Measurements from ENCODE around the gene CCDC138.

Gene CCDC138

DNA sequence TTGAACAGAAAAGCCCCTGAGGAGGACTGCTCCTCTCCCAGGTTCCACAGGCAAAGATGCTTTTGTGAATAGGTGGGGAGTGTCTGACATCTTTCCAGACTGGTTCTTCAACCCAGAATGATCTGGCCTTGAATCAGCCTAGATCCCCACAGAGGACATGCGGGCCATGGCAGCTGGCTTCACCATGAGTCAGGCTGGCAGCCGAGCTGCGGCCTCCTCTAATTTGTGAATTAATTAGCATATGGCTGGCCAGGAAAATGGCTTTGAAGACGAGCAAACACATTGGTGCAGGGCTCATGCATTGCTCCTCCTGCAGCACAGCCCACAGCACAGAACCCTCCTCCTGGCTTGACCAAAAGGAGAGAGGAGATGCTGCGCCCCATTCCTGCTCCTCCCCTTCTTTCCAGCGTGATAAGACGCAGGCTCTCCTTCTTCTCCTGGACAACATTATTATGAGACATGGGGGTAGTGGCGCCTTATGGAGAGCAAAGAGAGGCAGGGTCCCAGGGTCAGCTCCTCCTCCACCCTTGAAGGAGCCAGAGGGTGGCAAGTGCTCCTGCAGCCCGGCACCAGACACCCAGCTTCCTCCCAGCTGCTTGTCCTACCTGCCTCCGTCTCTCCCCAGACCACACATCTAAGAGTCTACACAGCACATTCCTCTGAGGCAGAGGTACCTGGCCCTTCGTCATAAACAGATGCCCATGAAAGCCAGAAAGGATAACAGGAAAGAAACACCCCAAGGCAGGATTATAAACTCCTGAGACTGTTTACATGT lies 135.8 kb downstream of the CCDC138 start:
- no peak for TF ChIP-seq Cebpa-rat (IDR thresholded peaks at IDR 0.05)
- Histone ChIP-seq H3K4me1 (peaks cover 37% of the 10 kb centered on the region), H3K36me3 (no peaks in the 10 kb centered on the region), H3K4me3 (no peak overlapping the region), H4K20me1 (no peaks in the 10 kb centered on the region), H3K9ac (no peak overlapping the region), H3K27ac (no peak overlapping the region), H3K27me3 (no peaks in the 10 kb centered on the region), H3K4me2 (no peak overlapping the region), H3K9me3 (no peaks in the 10 kb centered on the region)

DNA sequence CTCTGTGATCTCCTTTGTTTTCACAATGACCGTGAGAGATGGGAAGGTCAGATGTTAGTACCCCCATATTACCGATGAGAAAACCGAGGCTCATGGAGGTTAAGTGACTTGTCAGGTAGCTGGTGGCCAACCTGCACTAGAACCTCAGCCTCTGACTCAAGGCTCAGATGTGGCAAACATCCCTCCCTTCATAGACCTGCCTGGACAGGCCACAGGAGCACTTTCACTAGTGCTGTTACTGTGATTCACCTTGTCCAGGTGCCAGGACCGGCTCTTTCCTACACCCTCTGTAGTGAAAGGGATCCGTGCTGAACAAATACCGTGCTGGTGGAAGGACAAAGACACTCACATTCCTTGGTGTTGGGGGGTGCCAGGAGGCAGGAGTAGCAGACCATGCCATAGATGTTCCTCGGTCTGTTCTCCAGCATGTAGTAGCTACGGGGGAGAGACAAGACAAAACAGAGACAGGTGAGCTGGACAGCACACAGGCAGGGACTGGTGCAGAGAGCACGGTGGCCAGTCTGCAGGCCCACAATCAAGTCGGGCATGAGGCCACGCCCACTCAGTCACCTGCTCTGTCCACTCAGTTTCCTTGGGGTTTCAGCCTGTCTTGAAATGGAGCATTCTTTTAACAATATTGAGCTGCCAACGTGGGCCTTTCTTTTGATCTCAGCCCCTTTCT lies 136.6 kb downstream of the CCDC138 start:
- Histone ChIP-seq H3K4me1 (peaks cover 28% of the 10 kb centered on the region), H3K36me3 (no peaks in the 10 kb centered on the region), H3K4me2 (peak overlapping the region; percentile 28), H3K4me3 (no peak overlapping the region), H4K20me1 (no peaks in the 10 kb centered on the region), H3K27me3 (no peaks in the 10 kb centered on the region), H3K9me3 (no peaks in the 10 kb centered on the region), H3K9ac (no peak overlapping the region), H3K27ac (no peak overlapping the region)
- no peak for TF ChIP-seq Cebpa-rat (IDR thresholded peaks at IDR 0.05)

DNA sequence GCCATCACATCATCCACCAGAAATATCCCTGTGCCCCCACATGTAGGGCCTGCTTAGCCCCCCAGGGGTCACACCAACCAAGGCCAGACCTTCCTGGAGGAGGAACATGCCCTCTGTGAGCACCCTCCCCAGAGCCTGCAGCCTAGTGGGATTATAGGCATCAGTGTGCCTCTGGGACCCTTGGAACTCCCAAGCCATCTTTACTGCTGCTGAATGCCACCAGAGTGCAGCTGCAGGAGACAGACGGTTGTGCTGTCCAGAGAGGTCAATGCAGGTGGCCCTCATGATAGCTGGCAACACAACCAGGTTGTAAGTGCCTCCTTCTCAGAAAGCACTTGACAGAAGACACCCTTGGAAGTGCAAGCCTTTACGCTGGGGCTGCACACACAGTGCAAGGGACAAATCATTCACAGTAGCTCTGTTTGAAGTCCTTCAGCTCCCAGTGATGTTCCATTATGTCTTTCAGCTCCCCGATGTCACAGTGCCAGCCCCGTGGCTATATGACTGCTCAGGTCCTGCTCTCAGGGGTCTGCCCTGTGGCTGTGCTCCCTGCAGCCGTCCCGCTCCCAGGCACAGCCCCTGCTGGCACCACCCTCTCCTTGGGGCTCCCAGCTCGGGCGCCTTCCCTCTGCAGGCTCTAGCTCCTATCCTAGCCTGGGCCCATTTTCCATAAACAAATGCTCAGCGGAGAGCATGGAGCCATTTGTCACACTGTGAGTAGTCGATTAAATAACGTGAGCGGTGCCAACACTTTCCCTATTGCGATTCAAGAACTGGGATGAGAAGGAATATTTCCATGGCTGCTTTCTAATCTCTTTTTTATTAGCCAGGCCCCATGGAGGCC lies 137.4 kb downstream of the CCDC138 start:
- H3K27ac ChIP-seq = no peak overlapping the region
- H3K9me3 ChIP-seq = no peaks in the 10 kb centered on the region
- no peak overlapping the region for H3K4me3 ChIP-seq
- H3K4me2 ChIP-seq = peak overlapping the region; percentile 28
- no peaks in the 10 kb centered on the region for H3K36me3 ChIP-seq
- no peak overlapping the region for H3K9ac ChIP-seq
- peaks cover 20% of the 10 kb centered on the region for H3K4me1 ChIP-seq
- H4K20me1 ChIP-seq = no peaks in the 10 kb centered on the region
- H3K27me3 ChIP-seq = no peaks in the 10 kb centered on the region
- no peak for TF ChIP-seq Cebpa-rat (IDR thresholded peaks at IDR 0.05)

DNA sequence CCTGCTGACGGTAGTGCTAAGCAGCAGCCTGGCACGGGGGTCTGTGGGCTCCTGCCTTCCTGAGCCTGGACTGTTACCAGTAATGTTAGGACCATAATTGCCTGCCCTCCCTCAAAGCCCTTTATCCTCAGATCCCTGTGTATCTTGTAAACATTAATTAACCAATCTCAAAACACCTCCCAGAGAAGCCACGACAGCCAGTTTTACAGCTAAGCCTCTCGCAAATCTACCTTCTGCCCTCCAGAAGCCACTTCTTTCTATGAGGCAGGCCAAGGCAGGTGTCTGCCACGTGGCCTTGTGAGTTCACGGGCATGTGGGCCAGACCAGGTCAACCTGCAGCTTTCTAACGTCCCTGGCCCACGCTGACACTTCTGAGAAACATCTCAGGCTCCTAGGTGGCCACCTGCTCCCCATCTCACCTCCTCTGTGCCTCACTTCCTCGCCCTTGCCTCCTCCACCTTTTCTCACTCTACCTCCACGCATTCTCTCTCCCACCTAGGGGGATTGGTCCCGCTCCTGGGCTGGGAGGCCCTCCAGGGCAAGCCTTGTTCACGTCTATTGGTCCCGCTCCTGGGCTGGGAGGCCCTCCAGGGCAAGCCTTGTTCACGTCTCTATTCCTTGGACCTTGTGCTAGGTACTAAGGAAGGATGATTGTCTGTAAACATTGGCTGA lies 138.1 kb downstream of the CCDC138 start:
- H3K4me3 ChIP-seq = no peak overlapping the region
- no peaks in the 10 kb centered on the region for H3K27me3 ChIP-seq
- H3K9me3 ChIP-seq = no peaks in the 10 kb centered on the region
- TF ChIP-seq Cebpa-rat (IDR thresholded peaks at IDR 0.05) = no peak
- H3K27ac ChIP-seq = no peak overlapping the region
- no peaks in the 10 kb centered on the region for H4K20me1 ChIP-seq
- no peak overlapping the region for H3K9ac ChIP-seq
- no peak overlapping the region for H3K4me2 ChIP-seq
- no peaks in the 10 kb centered on the region for H3K36me3 ChIP-seq
- H3K4me1 ChIP-seq = peaks cover 18% of the 10 kb centered on the region

DNA sequence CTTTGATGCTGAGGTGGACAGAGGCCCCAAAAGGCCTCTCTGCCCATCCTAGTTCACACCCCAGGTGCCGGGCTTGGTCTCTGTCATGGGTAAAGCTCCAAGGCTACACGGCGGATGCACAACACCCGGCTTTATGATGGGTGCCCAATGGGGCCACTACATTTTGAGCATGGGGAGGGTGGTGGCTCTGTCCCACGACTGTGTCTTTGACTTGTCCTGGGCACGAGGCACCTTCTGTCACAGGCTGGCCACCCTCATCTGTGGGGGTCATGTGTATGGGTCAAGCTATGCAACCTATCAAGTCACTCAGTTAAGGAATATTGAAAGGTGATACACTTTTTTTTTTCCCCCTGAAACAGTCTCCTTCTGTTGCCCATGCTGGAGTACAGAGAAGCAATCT lies 138.7 kb downstream of the CCDC138 start:
- Histone ChIP-seq H3K4me2 (no peak overlapping the region), H3K4me3 (no peak overlapping the region), H3K9me3 (no peaks in the 10 kb centered on the region), H3K27ac (no peak overlapping the region), H3K36me3 (no peaks in the 10 kb centered on the region), H3K9ac (no peak overlapping the region), H3K27me3 (no peaks in the 10 kb centered on the region), H4K20me1 (no peaks in the 10 kb centered on the region), H3K4me1 (peaks cover 18% of the 10 kb centered on the region)
- TF ChIP-seq Cebpa-rat (IDR thresholded peaks at IDR 0.05) = no peak

DNA sequence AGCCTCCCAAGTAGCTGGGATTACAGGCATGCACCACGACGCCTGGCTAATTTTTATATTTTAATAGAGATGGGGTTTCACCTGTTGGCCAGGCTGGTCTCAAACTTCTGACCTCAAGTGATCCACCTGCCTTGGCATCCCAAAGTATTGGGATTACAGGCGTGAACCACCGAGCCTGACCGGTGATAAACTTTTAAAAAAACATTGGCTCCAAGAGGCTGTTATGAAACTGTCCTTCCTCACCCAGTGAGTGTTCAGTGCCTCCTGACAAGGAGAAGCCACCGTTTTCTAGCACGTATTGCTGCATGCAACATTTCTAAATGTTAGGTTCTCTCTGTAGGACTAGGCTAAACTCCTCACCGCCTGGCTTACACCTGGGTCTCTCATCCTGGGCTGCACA lies 139.2 kb downstream of the CCDC138 start:
- Histone ChIP-seq H3K9me3 (no peaks in the 10 kb centered on the region), H3K27ac (no peak overlapping the region), H4K20me1 (no peaks in the 10 kb centered on the region), H3K4me2 (no peak overlapping the region), H3K4me3 (no peak overlapping the region), H3K27me3 (no peaks in the 10 kb centered on the region), H3K36me3 (no peaks in the 10 kb centered on the region), H3K9ac (no peak overlapping the region), H3K4me1 (peaks cover 18% of the 10 kb centered on the region)
- TF ChIP-seq Cebpa-rat (IDR thresholded peaks at IDR 0.05) = no peak

All from BLaER1 (cell line).